ENCODE data around the gene C6orf141. TPM values are rescaled to one million over a fixed set of nuclear protein-coding genes. Genes with fewer than 3 reads are reported as not detected.

The C6orf141 gene
- total and polyA plus RNA-seq, 2 of the 13 experiments (the other 11 are each of a cell fraction or from before 2014, with no cell fraction given) = 0.07 TPM; not detected in 1

DNA sequence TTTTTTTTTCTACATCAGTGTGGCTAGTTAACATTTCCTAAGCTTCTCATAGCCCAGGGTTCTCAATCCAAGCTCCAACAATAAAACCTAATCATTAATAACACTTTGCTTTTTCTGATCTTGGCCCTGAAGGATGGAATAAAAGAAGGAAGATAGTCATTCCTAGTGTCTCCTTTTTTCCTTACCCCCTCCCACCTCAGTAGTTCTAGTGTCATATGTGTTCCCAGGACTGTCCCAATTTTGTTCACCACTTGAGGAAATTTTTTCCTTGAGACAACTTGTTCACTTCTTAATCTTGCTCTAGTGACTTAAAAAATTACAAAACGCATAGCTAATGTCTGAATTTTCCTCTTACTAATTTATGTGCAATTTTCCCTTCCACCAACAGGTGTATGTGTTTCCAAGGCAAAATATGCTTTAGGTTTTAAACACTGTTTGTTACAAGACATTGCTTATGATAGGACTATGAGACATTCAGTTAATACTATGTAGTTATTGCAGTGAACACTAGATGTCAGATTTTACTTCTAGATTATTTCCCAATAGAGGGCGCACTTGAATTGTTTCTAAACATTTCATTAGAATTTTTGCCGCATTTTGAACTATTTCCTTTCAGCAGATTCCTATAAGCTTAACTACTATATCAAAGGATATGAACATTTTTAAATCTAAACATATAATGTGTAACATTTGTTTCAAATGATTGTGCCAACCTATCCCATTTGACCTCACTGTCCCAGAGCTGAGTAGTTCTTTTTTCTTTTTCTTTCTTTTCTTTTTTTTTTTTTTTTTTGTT is 18.5 kb upstream of the C6orf141 start (continued):
- TF ChIP-seq ZNF878 (CRISPR knock-in tag; IDR thresholded peaks at IDR 0.05) (0 out of 2 replicates have a peak, but pooled peaks have one; percentile 21), ZFP91 (CRISPR knock-in tag; IDR thresholded peaks at IDR 0.05; ENCODE audit: borderline replicate concordance) (no peak), DPF2 (CRISPR knock-in tag; IDR thresholded peaks at IDR 0.05; ENCODE audit: borderline replicate concordance, low read depth) (no peak), REXO4 (CRISPR knock-in tag; IDR thresholded peaks at IDR 0.05; ENCODE audit: borderline replicate concordance) (no peak), PITX1 (CRISPR knock-in tag; IDR thresholded peaks at IDR 0.05) (no peak), SP4 (CRISPR knock-in tag; IDR thresholded peaks at IDR 0.05) (no peak), NR2F6 (IDR thresholded peaks at IDR 0.05) (no peak), NR2F6 (CRISPR knock-in tag; IDR thresholded peaks at IDR 0.05) (no peak), HMGXB4 (CRISPR knock-in tag; IDR thresholded peaks at IDR 0.05; ENCODE audit: borderline replicate concordance in 1 of 2, low read depth in 1 of 2) (peak; percentile 63 to 84; a peak in 2 of 4 replicates), FOXM1 (CRISPR knock-in tag; IDR thresholded peaks at IDR 0.05) (no peak), ZNF224 (CRISPR knock-in tag; IDR thresholded peaks at IDR 0.05) (no peak), SP140L (CRISPR knock-in tag; IDR thresholded peaks at IDR 0.05; ENCODE audit: borderline replicate concordance) (0 out of 2 replicates have a peak, but pooled peaks have one; percentile 39), GMEB1 (CRISPR knock-in tag; IDR thresholded peaks at IDR 0.05; ENCODE audit: borderline replicate concordance) (peak; percentile 22; the same call in 1 of the 2 replicates), GFI1 (CRISPR knock-in tag; IDR thresholded peaks at IDR 0.05; ENCODE audit: borderline replicate concordance) (peak; percentile 42; the same call in 1 of the 2 replicates), ARHGAP35 (CRISPR knock-in tag; IDR thresholded peaks at IDR 0.05; ENCODE audit: borderline replicate concordance) (no peak), RFXANK (CRISPR knock-in tag; IDR thresholded peaks at IDR 0.05) (no peak), RAD21 (CRISPR knock-in tag; IDR thresholded peaks at IDR 0.05) (peak; percentile 85), ZNF180 (CRISPR knock-in tag; IDR thresholded peaks at IDR 0.05; ENCODE audit: borderline replicate concordance, low read depth) (no peak)
- TF ChIP-seq, protein P1, sequence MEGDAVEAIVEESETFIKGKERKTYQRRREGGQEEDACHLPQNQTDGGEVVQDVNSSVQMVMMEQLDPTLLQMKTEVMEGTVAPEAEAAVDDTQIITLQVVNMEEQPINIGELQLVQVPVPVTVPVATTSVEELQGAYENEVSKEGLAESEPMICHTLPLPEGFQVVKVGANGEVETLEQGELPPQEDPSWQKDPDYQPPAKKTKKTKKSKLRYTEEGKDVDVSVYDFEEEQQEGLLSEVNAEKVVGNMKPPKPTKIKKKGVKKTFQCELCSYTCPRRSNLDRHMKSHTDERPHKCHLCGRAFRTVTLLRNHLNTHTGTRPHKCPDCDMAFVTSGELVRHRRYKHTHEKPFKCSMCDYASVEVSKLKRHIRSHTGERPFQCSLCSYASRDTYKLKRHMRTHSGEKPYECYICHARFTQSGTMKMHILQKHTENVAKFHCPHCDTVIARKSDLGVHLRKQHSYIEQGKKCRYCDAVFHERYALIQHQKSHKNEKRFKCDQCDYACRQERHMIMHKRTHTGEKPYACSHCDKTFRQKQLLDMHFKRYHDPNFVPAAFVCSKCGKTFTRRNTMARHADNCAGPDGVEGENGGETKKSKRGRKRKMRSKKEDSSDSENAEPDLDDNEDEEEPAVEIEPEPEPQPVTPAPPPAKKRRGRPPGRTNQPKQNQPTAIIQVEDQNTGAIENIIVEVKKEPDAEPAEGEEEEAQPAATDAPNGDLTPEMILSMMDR (CRISPR knock-in tag; IDR thresholded peaks at IDR 0.05) = peak; percentile 83
- TF ChIP-seq, protein P2, sequence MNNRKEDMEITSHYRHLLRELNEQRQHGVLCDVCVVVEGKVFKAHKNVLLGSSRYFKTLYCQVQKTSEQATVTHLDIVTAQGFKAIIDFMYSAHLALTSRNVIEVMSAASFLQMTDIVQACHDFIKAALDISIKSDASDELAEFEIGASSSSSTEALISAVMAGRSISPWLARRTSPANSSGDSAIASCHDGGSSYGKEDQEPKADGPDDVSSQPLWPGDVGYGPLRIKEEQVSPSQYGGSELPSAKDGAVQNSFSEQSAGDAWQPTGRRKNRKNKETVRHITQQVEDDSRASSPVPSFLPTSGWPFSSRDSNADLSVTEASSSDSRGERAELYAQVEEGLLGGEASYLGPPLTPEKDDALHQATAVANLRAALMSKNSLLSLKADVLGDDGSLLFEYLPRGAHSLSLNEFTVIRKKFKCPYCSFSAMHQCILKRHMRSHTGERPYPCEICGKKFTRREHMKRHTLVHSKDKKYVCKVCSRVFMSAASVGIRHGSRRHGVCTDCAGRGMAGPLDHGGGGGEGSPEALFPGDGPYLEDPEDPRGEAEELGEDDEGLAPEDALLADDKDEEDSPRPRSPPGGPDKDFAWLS (CRISPR knock-in tag; IDR thresholded peaks at IDR 0.05; ENCODE audit: borderline replicate concordance) = no peak

Data from HepG2 (cell line).